HG03558 (cell line): ENCODE data around the gene RIOK2.

Source experiments
- ATAC-seq: cut with Tn5 transposase; IDR thresholded peaks from one replicate; pipeline ENCODE4 v1.9.1; 2021; ENCODE audit warnings: moderate number of reproducible peaks; ENCODE audit not compliant: unreplicated experiment; ENCODE audit errors: extremely low read depth

Gene RIOK2

DNA sequence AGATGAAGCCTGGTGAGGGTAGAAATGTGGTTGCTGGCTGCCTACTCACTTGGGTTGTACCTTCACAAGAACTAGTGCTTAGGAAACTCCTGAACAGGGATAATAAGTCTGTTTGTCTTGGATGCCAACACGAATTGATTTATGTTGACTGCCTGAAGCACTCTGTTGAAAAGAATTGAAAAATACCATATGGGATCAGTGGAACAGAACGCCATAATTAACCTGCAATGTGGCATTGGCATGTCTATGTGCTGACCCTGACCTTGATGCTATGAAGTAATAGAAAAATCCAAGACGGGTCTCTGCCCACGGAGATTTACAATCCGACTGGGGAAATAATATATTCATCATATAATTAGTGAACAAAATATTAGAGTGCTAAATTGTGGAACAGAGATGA lies 51.1 kb downstream of the RIOK2 start:
- ATAC-seq = no peak

DNA sequence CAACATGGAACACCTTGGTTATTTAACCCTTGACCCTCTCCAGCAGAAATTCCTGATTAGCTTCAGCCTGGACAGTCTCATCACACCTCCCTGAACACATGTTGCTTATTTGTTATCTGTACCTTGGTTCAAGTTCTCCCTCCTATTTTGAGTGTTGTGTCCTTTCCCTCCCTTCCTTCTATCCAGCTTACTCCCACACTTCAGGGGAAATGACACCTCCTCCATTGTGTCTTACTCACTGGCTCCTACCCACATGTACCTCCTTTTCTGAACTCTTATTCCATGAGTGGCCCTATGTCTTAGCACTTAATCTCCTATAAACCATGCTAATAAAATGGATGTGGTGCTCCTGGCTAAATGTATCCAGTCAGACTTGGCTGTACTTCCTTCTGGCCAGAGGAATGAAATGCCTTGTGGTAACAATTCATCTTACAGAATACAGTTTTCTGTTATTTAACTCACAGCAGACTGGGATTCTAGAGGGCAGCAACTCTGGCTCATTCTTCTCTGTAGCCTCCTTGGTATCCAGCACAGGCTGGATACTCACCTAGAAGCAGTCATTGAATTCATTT lies 51.8 kb downstream of the RIOK2 start:
- ATAC-seq = no peak

DNA sequence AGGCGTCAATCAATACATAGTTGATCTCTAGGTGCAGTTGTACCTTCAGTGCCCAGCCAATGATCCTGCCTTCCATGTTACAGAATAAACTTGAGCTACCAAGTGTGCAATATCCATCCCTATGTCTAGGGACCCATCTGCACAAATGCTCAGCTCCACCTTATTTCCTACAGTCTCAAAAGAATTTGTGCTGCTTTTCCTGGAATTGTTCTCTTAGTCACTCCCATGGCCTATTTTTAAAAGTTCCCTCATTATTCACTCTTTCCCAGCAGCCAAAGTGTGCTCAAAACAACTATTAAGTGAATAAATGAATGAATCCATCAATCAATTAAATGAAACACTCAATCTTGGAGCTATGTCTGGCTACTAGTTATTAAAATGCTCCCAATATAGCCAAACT lies 55.3 kb downstream of the RIOK2 start:
- no peak for ATAC-seq

DNA sequence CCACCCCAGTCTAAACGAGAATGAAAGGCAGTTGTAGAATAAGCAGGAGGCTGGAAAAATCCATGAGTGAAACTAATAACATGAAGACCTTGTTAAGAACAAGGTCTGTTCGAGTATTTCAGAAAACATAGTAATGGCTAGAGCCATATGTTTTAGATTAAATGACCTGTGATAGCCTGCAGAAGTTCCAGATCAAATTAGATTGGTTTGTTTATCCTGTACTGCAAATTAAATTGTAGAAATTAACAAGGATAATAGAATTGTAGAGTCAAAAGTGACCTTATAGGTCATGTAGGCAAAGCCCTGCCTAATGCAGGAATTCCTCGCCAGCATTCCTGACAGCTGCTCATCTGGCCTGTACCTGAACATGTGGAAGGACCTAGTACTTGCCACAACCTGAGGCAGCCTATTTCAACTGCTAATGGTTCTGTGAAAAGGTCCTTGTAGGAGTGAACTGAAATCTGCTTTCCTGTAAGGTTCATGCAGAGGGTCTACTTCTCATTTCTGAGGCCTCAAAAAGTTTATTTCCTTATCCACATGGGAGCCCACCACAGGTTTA lies 57.8 kb downstream of the RIOK2 start:
- ATAC-seq = no peak

DNA sequence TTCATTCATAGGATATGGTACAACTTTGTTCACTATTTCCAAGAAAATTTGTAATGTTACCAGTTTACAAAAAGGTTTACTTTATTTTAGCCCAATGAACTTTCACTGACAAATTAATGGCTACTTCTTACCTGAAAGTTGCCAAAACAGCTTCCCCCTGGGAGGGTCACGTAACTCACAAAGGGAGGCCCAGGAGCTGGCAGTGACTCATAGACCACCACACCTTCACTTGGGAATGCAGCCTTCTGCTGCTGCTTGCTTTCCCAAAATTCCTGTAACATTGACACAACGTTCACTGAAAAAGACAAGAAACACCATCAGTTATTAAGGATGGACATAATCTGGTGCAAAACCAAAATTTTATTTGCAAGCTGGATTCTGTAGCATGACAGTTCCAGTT lies 58.7 kb downstream of the RIOK2 start:
- no peak for ATAC-seq

DNA sequence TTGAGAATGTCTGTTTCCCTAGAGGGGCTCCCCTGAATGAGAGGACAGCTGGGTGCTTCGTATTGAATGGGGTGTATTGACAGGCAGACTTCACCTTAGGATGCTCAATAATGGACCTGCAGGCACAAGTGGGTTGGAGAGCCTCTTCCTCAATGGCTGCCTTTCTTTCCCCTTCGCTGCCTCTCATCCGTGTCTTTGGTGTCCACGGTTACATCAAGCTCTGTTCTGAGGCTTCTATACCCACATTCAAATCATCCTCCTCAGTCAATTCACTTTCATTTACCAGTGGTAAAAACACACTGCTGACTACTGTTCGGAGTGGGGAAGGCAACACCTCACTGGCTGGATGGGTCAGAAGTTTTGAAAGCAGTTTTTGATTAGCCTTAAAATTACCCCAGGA lies 61.2 kb downstream of the RIOK2 start:
- no peak for ATAC-seq

DNA sequence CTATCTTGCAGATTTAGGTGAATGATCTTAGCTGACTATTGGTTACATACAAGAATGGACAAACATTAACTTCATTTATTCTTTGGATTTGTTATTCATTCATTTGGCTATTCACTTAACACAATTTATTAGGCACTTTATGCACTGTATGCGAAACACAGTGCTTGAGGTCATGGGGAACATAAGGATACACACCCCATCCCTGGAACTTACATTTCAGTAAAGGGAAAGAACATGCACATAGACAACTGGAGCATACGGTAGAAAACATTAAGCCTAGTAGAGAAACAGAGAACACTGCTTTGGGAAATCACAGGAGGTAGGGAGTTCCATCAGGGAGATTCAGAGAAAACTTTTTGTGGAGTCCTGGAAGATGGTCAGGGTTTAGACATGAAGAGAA lies 62.9 kb downstream of the RIOK2 start:
- no peak for ATAC-seq

DNA sequence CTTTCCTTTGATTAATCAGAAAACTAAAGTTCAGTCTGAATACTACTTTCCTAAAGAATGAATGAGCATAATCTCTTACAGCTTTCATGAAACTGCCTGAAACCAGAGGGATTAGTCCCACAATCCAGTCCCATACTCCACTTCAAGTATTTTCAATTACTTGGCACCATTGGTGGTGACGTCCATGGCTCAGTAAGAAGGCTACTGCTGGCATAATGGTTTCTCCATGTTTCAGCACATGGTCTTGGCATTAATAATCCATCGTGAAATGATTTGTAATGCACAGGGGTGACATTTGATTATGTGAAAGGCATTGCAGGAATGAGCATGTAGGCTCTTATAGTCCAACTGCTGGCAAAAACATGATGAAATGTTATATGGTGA lies 64.0 kb downstream of the RIOK2 start:
- no peak for ATAC-seq

DNA sequence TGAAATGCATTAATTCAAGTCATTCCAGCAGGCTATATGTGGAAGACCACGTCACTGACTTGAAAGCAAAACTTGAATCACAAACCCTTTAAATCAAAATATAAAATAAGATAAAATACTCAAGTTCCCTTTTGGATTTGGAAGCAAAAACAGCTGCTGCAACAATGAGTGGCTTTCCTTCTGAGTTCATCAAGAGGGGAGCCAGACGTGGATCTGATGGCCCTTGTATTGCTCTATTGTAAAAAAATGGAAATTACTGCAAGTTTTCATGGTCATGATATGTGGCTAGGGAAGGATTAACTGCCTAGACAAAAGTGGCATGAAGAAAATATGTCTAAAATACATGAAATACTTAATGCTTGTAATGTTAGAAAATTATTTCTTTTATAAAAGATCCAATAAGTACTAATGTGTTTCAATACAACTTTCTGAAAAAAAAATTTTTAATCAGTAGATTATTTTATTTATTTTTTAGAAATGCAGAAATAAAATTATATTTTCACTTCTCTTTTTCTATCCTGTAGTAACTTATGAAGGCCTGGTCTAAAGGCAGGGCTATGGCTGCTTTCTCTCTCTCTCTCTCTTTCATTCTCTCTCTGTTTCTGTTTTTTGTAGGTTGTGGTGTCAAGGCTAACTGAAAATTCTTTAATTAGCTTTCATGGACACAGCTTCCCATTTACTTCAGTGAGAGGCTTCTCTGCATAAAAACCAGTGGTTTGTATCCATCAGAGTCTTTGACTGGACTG lies 64.6 kb downstream of the RIOK2 start:
- ATAC-seq = no peak

DNA sequence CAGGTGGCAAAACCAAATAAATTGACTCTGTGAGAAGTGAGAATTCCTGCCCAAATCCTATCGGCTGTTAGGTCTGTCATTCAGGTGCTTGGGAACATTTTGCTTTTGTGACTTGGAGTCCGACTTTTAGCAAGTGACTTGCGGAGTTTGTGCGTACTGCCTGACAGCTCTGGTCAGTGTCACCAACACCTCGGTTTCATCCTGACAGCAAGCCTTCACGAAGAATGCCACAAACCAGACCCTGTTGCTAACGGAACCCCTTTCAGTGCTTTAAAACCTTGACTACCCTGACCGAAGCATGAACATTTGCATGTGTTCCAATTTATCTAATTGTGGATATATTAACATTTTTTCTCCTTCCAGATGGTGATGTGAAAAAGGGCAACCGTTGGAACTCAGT lies 67.1 kb downstream of the RIOK2 start:
- no peak for ATAC-seq

DNA sequence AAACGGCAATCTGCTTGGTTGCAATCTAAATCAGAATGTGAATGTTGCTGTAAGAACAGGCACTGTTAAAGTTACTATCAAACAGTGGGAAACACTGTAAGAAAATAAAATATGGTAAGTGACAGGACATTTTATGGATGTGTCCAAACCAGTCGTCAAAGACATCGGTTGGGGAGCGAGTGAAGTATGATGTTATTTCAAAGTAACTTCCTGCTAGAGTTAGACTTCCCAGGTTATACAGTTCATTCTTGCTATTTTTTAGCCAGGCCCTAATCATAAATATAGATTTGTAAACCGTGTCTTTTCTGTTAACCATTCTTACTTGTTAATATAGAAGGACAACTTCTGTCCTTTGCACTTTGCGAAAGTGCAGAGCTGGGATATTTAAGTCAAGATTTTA lies 70.8 kb downstream of the RIOK2 start:
- ATAC-seq = no peak

DNA sequence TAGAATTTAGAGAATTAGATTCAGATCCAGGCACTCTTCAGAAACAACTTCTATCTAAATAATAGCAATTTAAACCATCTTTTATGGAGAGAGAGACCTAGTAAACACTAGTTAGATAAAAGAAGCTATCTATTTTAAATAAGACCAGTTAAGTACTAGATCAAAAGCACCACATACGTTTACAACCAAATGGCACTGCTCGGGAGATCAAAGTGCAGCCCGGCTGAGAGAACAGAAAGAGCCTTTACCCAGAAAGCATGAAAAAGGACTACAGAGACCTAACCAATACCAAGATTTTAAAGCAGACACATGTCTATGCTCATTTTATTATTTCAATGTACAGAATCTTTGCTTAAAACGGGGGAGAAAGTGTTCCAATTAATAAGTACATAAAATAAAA lies 71.4 kb downstream of the RIOK2 start:
- no peak for ATAC-seq

DNA sequence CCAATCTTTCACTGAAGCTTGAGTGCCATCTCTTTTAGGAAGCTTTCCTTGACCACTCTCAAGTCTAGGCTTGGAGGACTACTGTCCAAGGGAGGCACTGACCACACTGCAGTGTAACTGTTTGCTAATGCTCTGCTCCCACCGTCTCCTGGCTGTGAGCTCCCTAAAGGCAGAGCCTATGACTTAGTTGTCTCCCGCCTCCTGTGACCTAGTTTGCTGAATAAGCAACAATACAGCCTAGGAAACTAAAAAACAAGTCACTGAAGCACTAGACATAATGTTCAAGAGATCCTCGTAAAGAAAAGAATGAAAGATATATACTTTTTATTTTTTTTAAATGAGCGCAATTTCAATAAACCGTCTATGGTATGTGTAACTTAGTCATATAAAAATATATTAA lies 72.0 kb downstream of the RIOK2 start:
- no peak for ATAC-seq
